Nephron progenitor cell (in vitro differentiated cells): ENCODE data around the gene BLOC1S4.

Experiments used
- DNase-seq: peaks from one replicate; pipeline ENCODE4 v3.0.0; 2021
- H3K27ac Mint-ChIP-seq: 2 replicates; pipeline ENCODE4 v1.8.0; 2021; ENCODE audit warnings: mild to moderate bottlenecking, moderate library complexity, mixed read lengths
- H3K27me3 Mint-ChIP-seq: 2 replicates; pipeline ENCODE4 v1.8.0; 2021; ENCODE audit warnings: mild to moderate bottlenecking, low read depth, mixed read lengths; ENCODE audit not compliant: poor library complexity
- H3K36me3 Mint-ChIP-seq: 2 replicates; pipeline ENCODE4 v1.8.0; 2021; ENCODE audit warnings: low read depth, mixed read lengths
- H3K4me1 Mint-ChIP-seq: 2 replicates; pipeline ENCODE4 v1.8.0; 2021; ENCODE audit warnings: mixed read lengths
- H3K4me3 Mint-ChIP-seq: 2 replicates; pipeline ENCODE4 v1.8.0; 2021; ENCODE audit warnings: mild to moderate bottlenecking, moderate library complexity, mixed read lengths
- H3K9me3 Mint-ChIP-seq: 2 replicates; pipeline ENCODE4 v1.8.0; 2021; ENCODE audit warnings: mild to moderate bottlenecking, moderate library complexity, mixed read lengths
- TF ChIP-seq, protein P1 (sequence below): fragments of 200-600 bp; sonication (generic); IDR thresholded peaks from 2 replicates; pipeline ENCODE4 v1.5.0; 2021; ENCODE audit warnings: antibody characterized with exemption

Gene BLOC1S4

DNA sequence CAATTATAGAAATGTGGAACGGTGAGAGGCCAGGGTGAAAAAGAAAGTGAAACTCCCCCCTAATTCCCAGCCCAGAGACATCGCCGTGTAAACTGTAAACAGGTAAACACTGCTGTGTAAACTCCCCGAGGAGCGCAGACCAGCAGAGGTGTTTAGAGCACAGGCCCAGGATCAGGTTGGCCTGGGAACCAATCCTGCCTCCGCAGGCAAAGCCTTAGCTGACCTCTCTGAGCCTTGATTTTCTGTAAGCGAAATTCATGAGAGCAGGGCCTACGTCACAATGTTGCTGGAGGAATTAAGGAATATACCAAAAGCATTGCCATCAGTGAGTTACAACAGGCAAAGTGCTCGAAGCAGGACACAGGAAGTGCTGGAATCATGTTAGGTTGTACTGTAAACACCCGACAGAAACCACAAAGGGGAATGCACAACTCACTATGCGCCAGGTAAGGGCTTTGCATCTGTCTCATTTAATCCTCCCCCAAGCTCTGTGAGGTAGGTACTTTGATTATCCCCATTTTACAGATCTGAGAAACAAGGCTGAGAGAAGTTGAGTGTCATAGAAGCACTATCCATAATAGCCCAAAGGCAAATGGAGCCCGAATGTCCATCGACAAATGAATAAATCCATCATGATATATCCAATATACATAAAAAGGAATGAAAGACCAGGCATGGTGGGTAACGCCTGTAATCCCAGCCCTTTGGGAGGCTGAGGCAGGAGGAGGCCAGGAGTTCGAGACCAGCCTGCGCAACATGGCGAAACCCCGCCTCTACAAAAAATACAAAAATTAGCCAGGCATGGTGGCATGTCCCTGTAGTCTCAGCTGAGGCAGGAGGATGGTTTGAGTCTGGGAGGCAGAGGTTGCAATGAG lies 35.9 kb downstream of the BLOC1S4 start:
- no peak overlapping the region for H3K27ac Mint-ChIP-seq
- no peak for DNase-seq
- H3K4me1 Mint-ChIP-seq = peaks cover 36% of the 10 kb centered on the region
- TF ChIP-seq, protein P1, sequence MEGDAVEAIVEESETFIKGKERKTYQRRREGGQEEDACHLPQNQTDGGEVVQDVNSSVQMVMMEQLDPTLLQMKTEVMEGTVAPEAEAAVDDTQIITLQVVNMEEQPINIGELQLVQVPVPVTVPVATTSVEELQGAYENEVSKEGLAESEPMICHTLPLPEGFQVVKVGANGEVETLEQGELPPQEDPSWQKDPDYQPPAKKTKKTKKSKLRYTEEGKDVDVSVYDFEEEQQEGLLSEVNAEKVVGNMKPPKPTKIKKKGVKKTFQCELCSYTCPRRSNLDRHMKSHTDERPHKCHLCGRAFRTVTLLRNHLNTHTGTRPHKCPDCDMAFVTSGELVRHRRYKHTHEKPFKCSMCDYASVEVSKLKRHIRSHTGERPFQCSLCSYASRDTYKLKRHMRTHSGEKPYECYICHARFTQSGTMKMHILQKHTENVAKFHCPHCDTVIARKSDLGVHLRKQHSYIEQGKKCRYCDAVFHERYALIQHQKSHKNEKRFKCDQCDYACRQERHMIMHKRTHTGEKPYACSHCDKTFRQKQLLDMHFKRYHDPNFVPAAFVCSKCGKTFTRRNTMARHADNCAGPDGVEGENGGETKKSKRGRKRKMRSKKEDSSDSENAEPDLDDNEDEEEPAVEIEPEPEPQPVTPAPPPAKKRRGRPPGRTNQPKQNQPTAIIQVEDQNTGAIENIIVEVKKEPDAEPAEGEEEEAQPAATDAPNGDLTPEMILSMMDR = no peak
- peaks cover 4% of the 10 kb centered on the region for H3K9me3 Mint-ChIP-seq
- H3K27me3 Mint-ChIP-seq = no peaks in the 10 kb centered on the region
- H3K36me3 Mint-ChIP-seq = no peaks in the 10 kb centered on the region
- H3K4me3 Mint-ChIP-seq = no peak overlapping the region

GRCh38 chr4:6752486-6752829 lies 36.5 kb downstream of the BLOC1S4 start:
- DNase-seq = no peak
- Mint-ChIP-seq H3K36me3 (no peaks in the 10 kb centered on the region), H3K9me3 (peaks cover 4% of the 10 kb centered on the region), H3K4me1 (peaks cover 30% of the 10 kb centered on the region), H3K4me3 (no peak overlapping the region), H3K27ac (no peak overlapping the region), H3K27me3 (no peaks in the 10 kb centered on the region)
- TF ChIP-seq, protein P1 = no peak

DNA sequence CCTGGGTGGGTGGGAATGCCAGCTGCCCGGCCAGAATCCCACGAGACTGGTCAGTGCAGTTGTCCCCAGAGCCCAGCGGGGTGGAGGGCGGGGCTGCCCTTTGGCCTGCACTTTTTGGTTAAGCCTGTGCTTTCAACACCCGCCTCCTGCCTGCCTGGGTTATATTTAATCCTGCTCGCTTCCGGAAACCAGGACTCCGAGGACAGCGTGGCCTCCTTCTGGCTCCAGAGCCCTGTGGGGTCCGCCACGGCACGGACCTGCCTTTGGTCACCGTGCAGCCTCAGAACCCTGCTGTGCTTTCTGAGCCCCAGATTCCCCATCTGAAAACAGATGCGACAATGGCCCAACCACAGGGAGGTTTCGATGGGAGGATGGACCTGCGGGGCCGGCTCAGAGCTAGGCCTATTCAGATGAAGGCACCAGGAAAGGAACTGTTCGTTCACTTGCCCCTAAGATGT lies 37.2 kb downstream of the BLOC1S4 start:
- Mint-ChIP-seq H3K9me3 (peaks cover 4% of the 10 kb centered on the region), H3K36me3 (no peaks in the 10 kb centered on the region), H3K4me1 (peaks cover 24% of the 10 kb centered on the region), H3K27ac (no peak overlapping the region), H3K4me3 (no peak overlapping the region), H3K27me3 (no peaks in the 10 kb centered on the region)
- DNase-seq = no peak
- TF ChIP-seq, protein P1 = no peak

DNA sequence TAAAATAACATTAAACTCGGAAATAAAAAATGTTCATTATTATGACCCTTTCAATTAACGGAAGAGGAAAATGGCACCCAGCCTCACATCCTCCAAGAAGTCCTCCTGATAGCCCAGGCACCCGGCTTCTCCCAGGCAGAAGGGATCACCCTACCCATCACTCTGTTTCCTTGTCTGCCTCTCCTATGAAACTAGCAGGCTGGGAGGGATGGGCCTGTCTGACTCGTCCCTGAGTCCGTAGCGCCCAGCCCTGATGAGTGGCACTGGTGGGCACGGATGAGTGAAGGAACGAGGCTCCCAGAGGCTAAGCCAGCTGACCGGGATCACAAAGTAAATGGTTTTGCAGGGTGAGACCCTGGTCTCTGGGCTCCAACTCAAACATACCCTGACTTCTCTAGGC lies 37.9 kb downstream of the BLOC1S4 start:
- TF ChIP-seq, protein P1 = no peak
- Mint-ChIP-seq H3K9me3 (peaks cover 4% of the 10 kb centered on the region), H3K27ac (no peak overlapping the region), H3K36me3 (no peaks in the 10 kb centered on the region), H3K4me1 (peaks cover 19% of the 10 kb centered on the region), H3K27me3 (no peaks in the 10 kb centered on the region), H3K4me3 (no peak overlapping the region)
- no peak for DNase-seq

GRCh38 chr4:6754481-6755087 lies 38.6 kb downstream of the BLOC1S4 start:
- H3K4me3 Mint-ChIP-seq = no peak overlapping the region
- DNase-seq = no peak
- peaks cover 4% of the 10 kb centered on the region for H3K9me3 Mint-ChIP-seq
- no peaks in the 10 kb centered on the region for H3K36me3 Mint-ChIP-seq
- no peak overlapping the region for H3K27ac Mint-ChIP-seq
- H3K4me1 Mint-ChIP-seq = peaks cover 12% of the 10 kb centered on the region
- TF ChIP-seq, protein P1 = no peak
- H3K27me3 Mint-ChIP-seq = no peaks in the 10 kb centered on the region
